GM10248 (cell line): ENCODE results near the gene IGSF8.
"Not testable (repeated sequence)": the region's sequence is repeated elsewhere in the genome, so short reads cannot be mapped to it uniquely, and the experiment has no call there.

Experiments
- CTCF ChIA-PET: fragments of 300-600 bp; sonication (Branson Sonifier 250); formaldehyde crosslinking; extraction: SDS; loops from one replicate; lab custom pipeline; 2021; ENCODE audit warnings: antibody characterized with exemption; lab: Yijun Ruan, JAX
- POLR2A ChIA-PET: fragments of 350-650 bp; sonication (Branson Sonifier 250); formaldehyde crosslinking; extraction: SDS; loops from one replicate; lab custom pipeline; 2020; ENCODE audit warnings: antibody characterized with exemption; lab: Yijun Ruan, JAX
- DNase-seq: peaks from one replicate; pipeline ENCODE4 v3.0.0; 2012; ENCODE audit errors: extremely low spot score
- TF ChIP-seq, protein P1 (sequence below): IDR thresholded peaks from 2 replicates; pipeline ENCODE4 v1.5.1; 2012; ENCODE audit warnings: mild to moderate bottlenecking, low read depth; ENCODE audit errors: extremely low read depth, missing control alignments, control extremely low read depth

The IGSF8 gene

DNA sequence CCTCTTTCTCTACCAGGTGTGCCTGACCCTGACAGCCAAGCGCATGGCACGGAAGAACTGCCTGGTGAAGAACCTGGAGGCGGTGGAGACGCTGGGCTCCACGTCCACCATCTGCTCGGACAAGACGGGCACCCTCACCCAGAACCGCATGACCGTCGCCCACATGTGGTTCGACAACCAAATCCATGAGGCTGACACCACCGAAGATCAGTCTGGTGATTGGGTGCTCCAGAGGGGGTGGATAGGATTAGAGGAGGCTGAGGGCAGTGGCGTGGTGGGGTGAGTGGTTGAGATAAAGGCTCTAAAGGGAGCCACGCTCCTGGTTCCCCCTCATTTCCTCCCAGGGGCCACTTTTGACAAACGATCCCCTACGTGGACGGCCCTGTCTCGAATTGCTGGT lies 30.2 kb upstream of the IGSF8 start:
- TF ChIP-seq, protein P1, sequence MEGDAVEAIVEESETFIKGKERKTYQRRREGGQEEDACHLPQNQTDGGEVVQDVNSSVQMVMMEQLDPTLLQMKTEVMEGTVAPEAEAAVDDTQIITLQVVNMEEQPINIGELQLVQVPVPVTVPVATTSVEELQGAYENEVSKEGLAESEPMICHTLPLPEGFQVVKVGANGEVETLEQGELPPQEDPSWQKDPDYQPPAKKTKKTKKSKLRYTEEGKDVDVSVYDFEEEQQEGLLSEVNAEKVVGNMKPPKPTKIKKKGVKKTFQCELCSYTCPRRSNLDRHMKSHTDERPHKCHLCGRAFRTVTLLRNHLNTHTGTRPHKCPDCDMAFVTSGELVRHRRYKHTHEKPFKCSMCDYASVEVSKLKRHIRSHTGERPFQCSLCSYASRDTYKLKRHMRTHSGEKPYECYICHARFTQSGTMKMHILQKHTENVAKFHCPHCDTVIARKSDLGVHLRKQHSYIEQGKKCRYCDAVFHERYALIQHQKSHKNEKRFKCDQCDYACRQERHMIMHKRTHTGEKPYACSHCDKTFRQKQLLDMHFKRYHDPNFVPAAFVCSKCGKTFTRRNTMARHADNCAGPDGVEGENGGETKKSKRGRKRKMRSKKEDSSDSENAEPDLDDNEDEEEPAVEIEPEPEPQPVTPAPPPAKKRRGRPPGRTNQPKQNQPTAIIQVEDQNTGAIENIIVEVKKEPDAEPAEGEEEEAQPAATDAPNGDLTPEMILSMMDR: no peak
- ChIA-PET CTCF (interaction anchor here (1.0 kb wide), 1 partner anchor 10 kb away, joined by 3 read pairs; no protein-coding TSS in a partner anchor), POLR2A (no interaction called here)
- no peak for DNase-seq

DNA sequence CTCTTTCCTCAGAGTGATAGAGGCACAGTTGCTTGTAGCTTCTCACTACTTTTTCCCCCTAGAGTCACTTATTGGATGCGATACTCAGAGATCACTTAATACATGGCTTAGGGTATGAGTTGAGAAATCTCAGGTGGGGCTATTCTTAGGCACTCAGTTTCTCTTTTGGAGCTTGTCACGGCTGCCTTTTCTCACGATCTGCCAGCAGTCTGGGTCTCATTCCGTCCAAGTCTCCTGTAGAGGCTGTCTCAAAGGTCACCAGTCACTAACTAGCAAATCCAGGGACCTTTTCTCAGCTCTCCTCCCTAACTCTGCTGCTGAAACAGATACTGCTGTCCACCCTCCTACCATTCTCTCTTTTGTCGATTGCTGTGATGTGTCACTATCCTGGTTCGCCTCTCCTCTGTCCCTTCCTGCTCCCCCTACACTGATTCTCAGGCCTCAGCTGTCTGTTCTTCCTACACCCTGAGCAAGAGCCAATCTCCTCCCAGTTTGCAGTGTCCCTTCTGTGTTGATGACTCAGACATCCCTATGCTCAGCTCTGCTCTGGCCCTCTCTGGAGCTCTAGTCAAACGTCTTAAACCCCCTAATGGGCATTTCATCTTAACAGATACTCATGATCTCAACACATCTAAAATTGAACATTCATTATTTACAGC lies 29.6 kb upstream of the IGSF8 start:
- ChIA-PET CTCF (interaction anchor here (0.9 to 2.0 kb wide), 6 partner anchors 11 to 250 kb away, joined by 3 to 5 read pairs (median 4); no protein-coding TSS in a partner anchor), POLR2A (no interaction called here)
- no peak for DNase-seq

DNA sequence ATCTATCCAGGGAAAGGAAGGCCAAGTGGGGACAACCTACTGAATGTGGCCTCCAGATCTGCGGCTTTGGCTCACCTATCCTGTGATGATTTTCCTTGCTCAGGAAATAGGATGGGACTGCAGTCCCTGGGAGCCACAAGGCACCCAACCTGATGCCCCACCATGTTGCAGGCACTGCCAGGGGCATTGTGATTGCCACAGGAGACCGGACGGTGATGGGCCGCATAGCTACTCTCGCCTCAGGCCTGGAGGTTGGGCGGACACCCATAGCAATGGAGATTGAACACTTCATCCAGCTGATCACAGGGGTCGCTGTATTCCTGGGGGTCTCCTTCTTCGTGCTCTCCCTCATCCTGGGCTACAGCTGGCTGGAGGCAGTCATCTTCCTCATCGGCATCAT lies 29.0 kb upstream of the IGSF8 start:
- CTCF ChIA-PET: interaction anchor here (0.9 to 2.0 kb wide), 5 partner anchors 26 to 250 kb away, joined by 3 to 5 read pairs (median 4); no protein-coding TSS in a partner anchor
- POLR2A ChIA-PET: no interaction called here

More for the DNA sequence above, 29.6 kb upstream of the IGSF8 start:
- TF ChIP-seq, protein P1: no peak

DNA sequence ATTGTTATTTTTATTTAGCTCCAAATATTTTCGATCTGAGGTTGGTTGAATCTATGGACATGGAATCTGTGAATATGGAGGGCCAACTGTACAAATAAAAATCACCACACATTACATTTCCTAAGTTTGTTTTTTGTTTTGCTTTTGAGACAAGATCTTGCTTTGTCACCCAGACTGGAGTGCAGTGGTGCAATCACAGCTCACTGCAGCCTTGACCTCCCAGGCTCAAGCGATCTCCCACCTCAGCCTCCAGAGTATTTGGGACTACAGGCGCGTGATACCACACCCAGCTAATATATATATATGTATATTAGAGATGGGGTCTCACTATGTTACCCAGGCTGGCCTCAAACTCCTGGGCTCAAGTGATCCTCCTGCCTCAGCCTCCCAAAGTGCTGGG lies 27.9 kb upstream of the IGSF8 start:
- CTCF ChIA-PET: interaction anchor here (1.0 to 2.0 kb wide), 3 partner anchors 25 to 250 kb away, joined by 3 to 5 read pairs (median 3); no protein-coding TSS in a partner anchor
- POLR2A ChIA-PET, DNase-seq: not testable (repeated sequence)

More for the DNA sequence above, 29.0 kb upstream of the IGSF8 start:
- TF ChIP-seq, protein P1: no peak
- no peak for DNase-seq

DNA sequence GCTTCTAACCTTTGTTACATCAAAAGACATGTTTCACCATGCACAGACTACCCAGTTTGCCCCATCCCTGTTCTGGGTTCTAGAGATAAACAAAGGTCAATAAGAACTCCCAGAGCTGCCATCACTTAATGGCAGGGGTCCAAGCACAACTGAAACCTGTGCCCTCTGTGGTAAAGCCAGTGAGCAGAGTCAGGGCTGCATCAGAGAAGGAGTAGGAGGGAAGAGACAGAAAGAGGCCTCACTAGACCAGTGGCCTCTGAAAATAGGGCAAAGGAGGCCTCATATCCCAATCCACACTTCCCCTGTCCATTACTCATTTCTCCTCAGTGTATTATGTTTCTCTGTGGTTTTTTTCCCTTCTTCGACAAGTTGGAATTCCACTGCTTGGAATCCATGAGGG lies 27.3 kb upstream of the IGSF8 start:
- CTCF ChIA-PET: interaction anchor here (1.0 to 1.2 kb wide), 3 partner anchors 17 to 250 kb away, joined by 3 read pairs; no protein-coding TSS in a partner anchor

DNA sequence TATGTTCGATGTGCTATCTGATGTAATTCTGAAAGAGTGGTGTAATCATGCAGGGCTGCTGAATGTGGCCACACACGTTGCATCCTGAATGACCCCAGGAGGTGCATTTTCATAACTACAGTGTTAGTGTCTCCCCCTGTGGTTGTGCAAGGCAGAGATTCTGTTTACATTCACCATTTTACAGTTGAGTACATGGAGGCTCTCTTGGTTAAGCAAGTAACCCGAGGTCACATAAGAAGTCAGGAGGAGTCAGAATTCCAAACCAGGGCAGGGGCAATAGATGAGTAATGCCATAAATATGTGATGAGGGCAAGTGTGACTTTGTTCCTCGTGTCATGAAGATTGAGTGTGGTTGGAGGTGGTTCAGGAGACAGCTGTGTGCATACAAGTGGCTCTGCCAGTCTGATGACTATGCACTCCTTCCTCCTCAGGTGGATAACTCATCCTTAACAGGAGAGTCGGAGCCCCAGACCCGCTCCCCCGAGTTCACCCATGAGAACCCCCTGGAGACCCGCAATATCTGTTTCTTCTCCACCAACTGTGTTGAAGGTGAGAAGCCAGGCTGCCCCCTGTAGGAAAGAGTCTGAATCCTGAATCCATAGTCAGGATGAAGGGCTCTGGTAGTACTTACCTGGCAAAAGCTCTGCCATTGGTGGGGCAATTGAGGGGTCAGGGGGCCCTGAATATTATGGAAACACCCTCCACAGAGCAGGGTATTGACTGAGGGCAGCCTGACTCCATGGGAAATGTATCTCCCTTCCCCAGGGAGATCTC lies 26.5 kb upstream of the IGSF8 start:
- POLR2A ChIA-PET: no interaction called here
- TF ChIP-seq, protein P1: no peak
- DNase-seq: no peak
- CTCF ChIA-PET: interaction anchor here (1.0 to 1.3 kb wide), 4 partner anchors 16 to 251 kb away, joined by 3 to 4 read pairs (median 3); no protein-coding TSS in a partner anchor

More for the DNA sequence above, 27.3 kb upstream of the IGSF8 start:
- no peak for DNase-seq
- POLR2A ChIA-PET: no interaction called here
- TF ChIP-seq, protein P1: no peak
